Psoas muscle (tissue), 8 donors: ENCODE results near the gene SIRT2. TPM values are rescaled to one million over a fixed set of nuclear protein-coding genes. Genes with fewer than 3 reads are reported as not detected.

ENCODE experiments used
- ATAC-seq, 4 donors: fragments of 200-7000 bp; cut with Tn5 transposase; one replicate each; pipeline ENCODE4 v1.9.1; 2020; ENCODE audit warnings: moderate library complexity in 3 of 4, mild to moderate bottlenecking in 2 of 4
- DNase-seq, 2 donors: peaks; one replicate each; pipeline ENCODE4 v3.0.0-alpha.2; 2020
- H3K27ac ChIP-seq: fragments of 200-600 bp; one replicate; pipeline ENCODE4 v1.8.0; 2022
- H3K27me3 ChIP-seq, 3 donors: fragments of 200-600 bp in 1 of 3; one replicate each; pipeline versions ENCODE4 v1.6.1 to v1.8.0; 2013 to 2022; ENCODE audit warnings: low read length in 2 of 3, mild to moderate bottlenecking in 2 of 3, moderate library complexity in 1 of 3; ENCODE audit not compliant: insufficient read depth in 3 of 3
- H3K36me3 ChIP-seq, 2 donors: fragments of 200-600 bp in 1 of 2; one replicate each; pipeline versions ENCODE4 v1.6.1 to v1.8.0; 2013 to 2022; ENCODE audit warnings: low read depth in 1 of 2, mild to moderate bottlenecking in 1 of 2, moderate library complexity in 1 of 2; ENCODE audit not compliant: insufficient read depth in 1 of 2
- H3K4me1 ChIP-seq: fragments of 200-600 bp; one replicate; pipeline ENCODE4 v1.8.0; 2022
- H3K4me3 ChIP-seq: fragments of 200-600 bp; one replicate; pipeline ENCODE4 v1.8.0; 2022; ENCODE audit warnings: mild to moderate bottlenecking
- H3K9me3 ChIP-seq: fragments of 200-600 bp; one replicate; pipeline ENCODE4 v1.8.0; 2022
- WGBS, 3 donors: extraction: QIAGEN DNeasy Blood & Tissue Kit; methylation state at CpG; one replicate each; pipeline versions ENCODE4 v1.1.6 to v1.1.7; 2013; 5-methylcytosine and 5-hydroxymethylcytosine counted together
- intact Hi-C, 2 donors: fragments of 100-400 bp; cut with DNase I; formaldehyde crosslinking; loops; one replicate each; pipeline versions ENCODE4 v1.11.0 to v1.14.2; 2022
- polyA plus RNA-seq, 3 donors: library from polyadenylated mRNA; stranded (reverse); fragments of 200-250 nt; gene quantifications; one replicate each; pipeline ENCODE4 v1.2.3, GENCODE V29; 2013
- total RNA-seq, 4 donors: library from RNA; stranded (reverse); fragmentation: NEBNext Ultra II Directional in 2 of 4; extraction: Animal tissue kit (Norgen Biotek cat#: 25700) in 2 of 4; gene quantifications; one replicate each; pipeline versions ENCODE4 v1.2.1 to v1.2.4, GENCODE V29; 2021 to 2023
- TF ChIP-seq, protein P1 (sequence below): fragments of 200-600 bp; IDR thresholded peaks from one replicate; pipeline ENCODE4 v1.8.0; 2022; ENCODE audit warnings: antibody characterized with exemption
- donor health status: healthy with polysubstance abuse.
- donor health status: DM: no; HTN: no; CAD: no; lungs with moderate emphysema.
- donor health status: Bipolar disorder and iron deficiency.
- donor health status: healthy.
- donor health status: DM: yes; HTN: yes; CAD: no.
- donor health status: DM: no; HTN: no; CAD: no.
- donor health status: DM: no; HTN: no; CAD: no.
- donor health status: DM: yes; HTN: yes; CAD: no.

The SIRT2 gene
- total and polyA plus RNA-seq, 7 donors, result 133 to 260 (median 156) TPM

DNA sequence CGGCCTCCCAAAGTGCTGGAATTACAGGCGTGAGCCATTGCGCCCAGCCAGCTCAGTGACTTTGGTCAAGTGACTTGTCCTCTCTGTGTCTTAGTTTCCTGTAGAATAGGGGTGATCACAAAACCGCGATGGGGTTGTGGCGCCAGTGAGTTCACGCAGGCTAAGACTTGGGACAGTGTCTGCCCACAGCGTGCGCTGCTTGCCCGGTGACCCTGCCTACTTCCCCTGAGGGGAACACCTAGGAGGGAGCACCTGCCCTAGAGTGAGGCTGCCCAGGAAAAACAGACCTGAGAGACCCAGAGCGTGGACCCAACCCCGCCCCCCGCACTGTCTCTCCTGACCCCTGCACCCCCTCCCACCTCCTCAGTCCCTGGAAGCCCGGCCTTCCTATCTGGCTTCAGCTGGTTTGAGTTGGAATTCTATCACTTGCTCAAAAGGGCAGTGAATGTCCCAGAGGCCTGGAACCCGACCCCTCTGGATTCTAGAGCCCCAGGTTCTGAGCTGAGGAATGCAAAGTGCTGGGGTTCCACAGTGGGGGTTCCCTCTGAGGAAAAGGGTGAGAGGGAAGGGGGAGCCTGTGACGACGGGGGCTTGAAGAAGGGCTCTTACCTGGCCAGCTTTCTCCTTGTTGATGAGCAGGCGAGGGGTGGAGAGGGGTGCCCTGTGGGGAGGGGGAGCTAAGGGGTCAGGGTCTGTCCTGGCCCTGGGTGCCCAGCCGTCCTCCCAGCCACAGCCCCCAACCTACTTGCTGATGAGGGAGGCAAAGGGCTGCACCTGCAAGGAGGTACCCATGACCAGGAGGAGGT lies 19.1 kb downstream of the SIRT2 start:
- no peak for ATAC-seq
- peaks cover 0 to 52% of the 10 kb centered on the region in 2 donors for H3K36me3 ChIP-seq
- H3K4me1 ChIP-seq, result no peaks in the 10 kb centered on the region
- no peak overlapping the region for H3K4me3 ChIP-seq
- DNase-seq, result peak in 1 of 2 donors; percentile 23
- no peaks in the 10 kb centered on the region for H3K9me3 ChIP-seq
- intact Hi-C loops, result no loop called here
- no peak overlapping the region for H3K27ac ChIP-seq
- WGBS, 3 donors, result 91 to 94% (median 92%) methylated on average over 19 of the region's 19 CpGs
- H3K27me3 ChIP-seq, result no peaks in the 10 kb centered on the region
- TF ChIP-seq, protein P1, sequence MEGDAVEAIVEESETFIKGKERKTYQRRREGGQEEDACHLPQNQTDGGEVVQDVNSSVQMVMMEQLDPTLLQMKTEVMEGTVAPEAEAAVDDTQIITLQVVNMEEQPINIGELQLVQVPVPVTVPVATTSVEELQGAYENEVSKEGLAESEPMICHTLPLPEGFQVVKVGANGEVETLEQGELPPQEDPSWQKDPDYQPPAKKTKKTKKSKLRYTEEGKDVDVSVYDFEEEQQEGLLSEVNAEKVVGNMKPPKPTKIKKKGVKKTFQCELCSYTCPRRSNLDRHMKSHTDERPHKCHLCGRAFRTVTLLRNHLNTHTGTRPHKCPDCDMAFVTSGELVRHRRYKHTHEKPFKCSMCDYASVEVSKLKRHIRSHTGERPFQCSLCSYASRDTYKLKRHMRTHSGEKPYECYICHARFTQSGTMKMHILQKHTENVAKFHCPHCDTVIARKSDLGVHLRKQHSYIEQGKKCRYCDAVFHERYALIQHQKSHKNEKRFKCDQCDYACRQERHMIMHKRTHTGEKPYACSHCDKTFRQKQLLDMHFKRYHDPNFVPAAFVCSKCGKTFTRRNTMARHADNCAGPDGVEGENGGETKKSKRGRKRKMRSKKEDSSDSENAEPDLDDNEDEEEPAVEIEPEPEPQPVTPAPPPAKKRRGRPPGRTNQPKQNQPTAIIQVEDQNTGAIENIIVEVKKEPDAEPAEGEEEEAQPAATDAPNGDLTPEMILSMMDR, result no peak

DNA sequence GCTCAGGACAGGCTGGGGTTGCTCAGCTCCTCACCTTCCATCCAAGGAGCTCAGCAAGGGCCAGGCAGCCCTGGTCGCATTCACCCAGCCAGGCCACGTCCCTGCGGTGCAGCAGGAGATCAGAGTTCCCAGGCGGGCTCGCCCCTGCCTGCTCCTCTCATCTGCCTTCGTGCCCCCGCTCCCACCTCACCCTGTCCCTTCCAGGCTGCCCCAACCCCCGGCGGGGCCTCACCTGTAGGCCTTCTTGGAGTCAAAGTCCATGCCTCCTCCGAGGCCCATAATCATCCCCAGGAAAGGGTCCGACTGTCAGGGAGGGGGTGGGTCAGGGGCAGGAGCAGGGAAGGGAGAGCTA lies 20.0 kb downstream of the SIRT2 start:
- Histone ChIP-seq H3K27me3 (no peaks in the 10 kb centered on the region), H3K9me3 (no peaks in the 10 kb centered on the region), H3K36me3 (peaks cover 0 to 52% of the 10 kb centered on the region in 2 donors), H3K4me1 (no peaks in the 10 kb centered on the region), H3K4me3 (no peak overlapping the region), H3K27ac (peak overlapping the region; percentile 28)
- intact Hi-C loops, result no loop called here
- DNase-seq (peak in 1 of 2 donors; percentile 53), ATAC-seq (peak in 1 of 4 donors; percentile 15)
- WGBS, 3 donors, result 82 to 85% (median 83%) methylated on average over 8 to 11 of the region's 11 CpGs
- TF ChIP-seq, protein P1, result no peak

DNA sequence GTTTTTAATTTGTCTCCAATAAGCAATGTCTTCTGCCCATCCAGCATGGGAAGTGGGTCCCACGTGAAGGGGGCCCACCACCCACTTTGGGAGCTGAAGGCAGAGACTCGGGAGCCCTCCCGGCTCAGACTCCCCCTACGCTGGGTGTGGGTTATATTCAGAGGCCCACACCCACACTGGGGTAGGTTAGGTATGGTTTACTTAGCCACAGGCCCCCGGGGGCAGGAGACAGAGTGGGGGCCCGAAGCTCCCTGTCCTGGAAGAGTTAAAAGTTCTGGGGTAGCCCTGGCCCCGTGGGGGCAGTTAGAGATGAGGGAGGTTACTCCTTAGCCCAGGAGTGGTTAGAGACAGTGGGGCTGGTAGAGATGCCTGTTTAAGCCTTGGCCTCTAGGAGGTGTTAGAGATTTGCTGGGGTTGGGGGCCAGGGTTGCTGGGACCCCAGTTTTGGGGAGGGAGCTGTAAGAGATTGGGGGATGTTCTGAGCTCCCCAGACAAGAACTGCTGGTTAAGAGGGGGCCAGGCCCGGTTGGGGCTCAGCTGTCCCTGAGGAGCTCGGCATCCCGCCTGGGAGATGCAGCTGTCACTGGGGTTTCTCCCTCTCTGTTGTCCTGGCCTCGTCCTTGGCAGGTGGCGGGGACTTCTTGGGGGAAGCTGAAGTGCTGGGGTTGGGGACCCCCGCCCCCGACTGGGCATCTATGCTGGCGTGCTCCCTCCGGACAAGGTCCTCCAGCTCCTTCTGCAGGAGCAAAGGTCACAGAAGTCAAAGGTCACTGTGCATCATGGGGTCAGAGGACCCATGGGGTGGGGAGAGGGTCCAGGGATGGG lies 20.6 kb downstream of the SIRT2 start:
- no peaks in the 10 kb centered on the region for H3K9me3 ChIP-seq
- no peak overlapping the region for H3K4me3 ChIP-seq
- ATAC-seq, result peak in 1 of 4 donors; percentile 41
- H3K27ac ChIP-seq, result peak overlapping the region; percentile 28
- H3K27me3 ChIP-seq, result no peaks in the 10 kb centered on the region
- no peaks in the 10 kb centered on the region for H3K4me1 ChIP-seq
- peaks cover 0 to 52% of the 10 kb centered on the region in 2 donors for H3K36me3 ChIP-seq
- intact Hi-C loops, result no loop called here
- DNase-seq, result peak in 1 of 2 donors; percentile 46
- TF ChIP-seq, protein P1, result no peak
- WGBS, 3 donors, result 56 to 64% (median 56%) methylated on average over 13 to 16 of the region's 16 CpGs

DNA sequence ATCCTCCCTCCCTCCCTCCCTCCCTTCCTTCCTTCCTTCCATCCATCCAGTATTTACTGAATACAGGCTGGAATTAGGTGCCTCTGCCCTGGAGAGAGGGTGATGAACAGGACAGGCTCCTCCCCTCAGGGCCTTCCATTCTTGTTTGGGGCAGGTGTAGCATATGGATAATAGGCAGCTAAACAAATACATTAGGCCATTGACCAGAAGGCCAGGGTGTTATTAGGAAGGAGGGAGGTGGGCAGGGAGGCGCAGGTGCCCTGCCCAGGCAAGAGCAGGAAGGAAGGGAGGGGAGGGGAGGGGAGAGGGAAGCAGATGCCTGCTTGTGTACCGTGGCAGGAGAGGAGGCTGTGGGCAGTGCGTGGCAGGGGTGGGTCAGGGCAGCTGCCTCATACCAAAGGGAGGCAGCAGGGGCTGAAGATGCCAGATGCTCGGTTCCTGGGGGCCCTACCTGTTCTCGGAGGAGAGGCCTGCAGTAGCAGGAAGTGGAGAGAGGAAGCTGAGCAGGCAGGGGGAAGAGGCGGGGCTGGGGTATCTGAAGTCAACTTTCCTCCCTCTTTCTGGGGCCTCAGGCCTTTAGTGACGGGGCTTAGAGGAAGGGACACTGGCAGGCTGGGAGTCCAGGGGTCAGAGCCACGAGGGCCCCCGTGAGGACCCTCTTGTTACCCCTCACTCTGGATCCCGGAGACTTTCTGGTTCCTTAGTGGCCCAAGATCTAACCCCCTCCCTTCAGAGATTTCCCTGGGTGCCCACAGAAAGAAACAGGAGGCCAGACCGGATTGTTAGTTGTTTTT lies 21.4 kb downstream of the SIRT2 start, which contains the start of gene RINL:
Gene RINL (minus strand): TSS at position 495 of the 794 bp plus-strand sequence. CDS start 1,533 bp downstream, outside the sequence.
- Histone ChIP-seq H3K9me3 (no peaks in the 10 kb centered on the region), H3K4me1 (no peaks in the 10 kb centered on the region), H3K27me3 (no peaks in the 10 kb centered on the region), H3K36me3 (peaks cover 0 to 44% of the 10 kb centered on the region in 2 donors), H3K4me3 (no peak within 1 kb of the TSS), H3K27ac (peak within 1 kb of the TSS; percentile 28)
- WGBS, 3 donors, result 45 to 55% (median 50%) methylated on average over 11 of the region's 11 CpGs
- TF ChIP-seq, protein P1, result no peak
- ATAC-seq, result peak in 1 of 4 donors; percentile 21
- peak in 1 of 2 donors; percentile 50 for DNase-seq
- intact Hi-C loops, result no loop called here
